Neutrophil (primary cell): ENCODE results near the gene LDLRAP1.

Experiments used
- H3K27ac ChIP-seq: fragments of 200-600 bp; sonication (generic); 2 replicates; pipeline ENCODE4 v1.5.1; 2016; ENCODE audit warnings: mild to moderate bottlenecking, moderate library complexity
- H3K27me3 ChIP-seq: fragments of 200-600 bp; sonication (generic); 2 replicates; pipeline ENCODE4 v1.6.0; 2016; ENCODE audit warnings: mild to moderate bottlenecking
- H3K36me3 ChIP-seq: fragments of 200-600 bp; sonication (generic); 2 replicates; pipeline ENCODE4 v1.5.1; 2017
- H3K4me1 ChIP-seq, 2 experiments: fragments of 200-600 bp in 1 of 2; sonication (generic) in 1 of 2; 1 replicate in 1 of 2; 2 replicates in 1 of 2; pipeline versions ENCODE4 v1.5.1 to v1.6.1; 2013 to 2016; ENCODE audit warnings: low read depth in 1 of 2, low read length in 1 of 2, mild to moderate bottlenecking in 1 of 2, moderate library complexity in 1 of 2; ENCODE audit not compliant: control insufficient read depth in 1 of 2, insufficient read depth in 1 of 2
- H3K4me3 ChIP-seq, 2 experiments: fragments of 200-600 bp in 1 of 2; sonication (generic) in 1 of 2; 1 replicate in 1 of 2; 2 replicates in 1 of 2; pipeline ENCODE4 v1.5.1; 2013 to 2016; ENCODE audit warnings: low read depth in 1 of 2, low read length in 1 of 2, mild to moderate bottlenecking in 1 of 2, moderate library complexity in 1 of 2
- H3K9me3 ChIP-seq: fragments of 200-600 bp; sonication (generic); 2 replicates; pipeline ENCODE4 v1.5.1; 2016
- CTCF ChIP-seq: fragments of 200-600 bp; sonication (generic); IDR thresholded peaks from 2 replicates; pipeline ENCODE4 v1.5.1; 2016; ENCODE audit warnings: antibody characterized with exemption

Gene LDLRAP1

GRCh38 chr1:25554430-25554780, 11.0 kb downstream of the LDLRAP1 start:
- no peak overlapping the region for H3K4me3 ChIP-seq
- no peak for TF ChIP-seq CTCF
- peaks cover 56 to 61% of the 10 kb centered on the region in 2 experiments for H3K4me1 ChIP-seq
- no peak overlapping the region for H3K27ac ChIP-seq
- peaks cover 1% of the 10 kb centered on the region for H3K27me3 ChIP-seq
- no peaks in the 10 kb centered on the region for H3K9me3 ChIP-seq
- no peaks in the 10 kb centered on the region for H3K36me3 ChIP-seq

GRCh38 chr1:25554886-25555752, 11.7 kb downstream of the LDLRAP1 start:
- no peak for TF ChIP-seq CTCF
- H3K4me1 ChIP-seq = peaks cover 57 to 59% of the 10 kb centered on the region in 2 experiments
- no peaks in the 10 kb centered on the region for H3K27me3 ChIP-seq
- H3K9me3 ChIP-seq = no peaks in the 10 kb centered on the region
- H3K27ac ChIP-seq = no peak overlapping the region
- H3K4me3 ChIP-seq = no peak overlapping the region
- H3K36me3 ChIP-seq = no peaks in the 10 kb centered on the region

GRCh38 chr1:25555753-25556092, 12.3 kb downstream of the LDLRAP1 start:
- Histone ChIP-seq H3K4me1 (peaks cover 59 to 63% of the 10 kb centered on the region in 2 experiments), H3K36me3 (no peaks in the 10 kb centered on the region), H3K27me3 (no peaks in the 10 kb centered on the region), H3K9me3 (no peaks in the 10 kb centered on the region), H3K27ac (no peak overlapping the region), H3K4me3 (no peak overlapping the region)
- no peak for TF ChIP-seq CTCF

- H3K36me3 ChIP-seq = no peaks in the 10 kb centered on the region
- H3K4me1 ChIP-seq = peaks cover 59 to 67% of the 10 kb centered on the region in 2 experiments
- TF ChIP-seq CTCF = no peak
- no peaks in the 10 kb centered on the region for H3K27me3 ChIP-seq
- H3K4me3 ChIP-seq = peak overlapping the region in 1 of 2 experiments; percentile 0
- H3K27ac ChIP-seq = peak overlapping the region; percentile 55
- no peaks in the 10 kb centered on the region for H3K9me3 ChIP-seq
Observed at GRCh38 chr1:25556132-25556670, 12.8 kb downstream of the LDLRAP1 start.

GRCh38 chr1:25556791-25557476, 13.5 kb downstream of the LDLRAP1 start:
- no peak for TF ChIP-seq CTCF
- H3K27ac ChIP-seq = peak overlapping the region; percentile 55
- no peaks in the 10 kb centered on the region for H3K27me3 ChIP-seq
- H3K36me3 ChIP-seq = no peaks in the 10 kb centered on the region
- peak overlapping the region in 1 of 2 experiments; percentile 0 for H3K4me3 ChIP-seq
- H3K9me3 ChIP-seq = no peaks in the 10 kb centered on the region
- peaks cover 59 to 68% of the 10 kb centered on the region in 2 experiments for H3K4me1 ChIP-seq
